B cell (primary cell): ENCODE data around the gene GRIP2.

Source experiments
- EZH2 ChIP-seq: IDR thresholded peaks from 2 replicates; pipeline ENCODE4 v1.6.1; 2012; ENCODE audit warnings: borderline replicate concordance, low read depth, mild to moderate bottlenecking, moderate library complexity, low read length; ENCODE audit not compliant: insufficient read depth, poor library complexity, severe bottlenecking
- TF ChIP-seq, protein P1 (sequence below): fragments of 200-600 bp; IDR thresholded peaks from one replicate; pipeline ENCODE4 v1.8.0; 2022; ENCODE audit warnings: antibody characterized with exemption, mild to moderate bottlenecking

DNA sequence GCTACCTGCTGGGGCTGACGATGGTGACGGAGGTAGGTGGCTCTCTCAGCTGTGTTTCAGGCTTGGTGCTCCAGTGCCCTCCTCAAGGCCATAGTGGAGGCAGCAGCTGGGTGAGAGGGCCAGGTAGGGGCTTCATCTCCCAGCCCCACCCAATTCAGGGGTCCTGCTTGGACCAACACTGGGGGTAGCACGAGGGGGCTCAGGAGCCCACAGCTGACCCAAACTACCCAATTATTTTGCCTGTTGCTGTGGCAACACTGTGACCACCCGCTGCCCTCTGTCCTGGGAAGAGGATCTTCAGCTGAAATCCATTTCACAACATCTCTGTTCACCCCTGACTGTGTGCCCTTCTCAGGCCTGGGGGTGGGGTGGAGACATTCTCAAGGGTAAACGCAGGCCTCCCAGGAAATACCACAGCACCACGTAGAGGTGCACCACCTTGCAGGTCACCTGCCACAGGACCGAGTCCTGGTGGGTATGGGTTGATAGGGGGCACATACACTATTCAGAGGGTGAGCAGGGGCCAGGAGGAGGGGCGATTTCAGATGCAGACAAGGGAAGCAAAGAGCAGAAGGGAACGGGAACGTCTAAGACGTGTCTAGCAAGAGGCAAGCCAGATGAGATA, 62.7 kb downstream of the GRIP2 start:
- TF ChIP-seq, protein P1, sequence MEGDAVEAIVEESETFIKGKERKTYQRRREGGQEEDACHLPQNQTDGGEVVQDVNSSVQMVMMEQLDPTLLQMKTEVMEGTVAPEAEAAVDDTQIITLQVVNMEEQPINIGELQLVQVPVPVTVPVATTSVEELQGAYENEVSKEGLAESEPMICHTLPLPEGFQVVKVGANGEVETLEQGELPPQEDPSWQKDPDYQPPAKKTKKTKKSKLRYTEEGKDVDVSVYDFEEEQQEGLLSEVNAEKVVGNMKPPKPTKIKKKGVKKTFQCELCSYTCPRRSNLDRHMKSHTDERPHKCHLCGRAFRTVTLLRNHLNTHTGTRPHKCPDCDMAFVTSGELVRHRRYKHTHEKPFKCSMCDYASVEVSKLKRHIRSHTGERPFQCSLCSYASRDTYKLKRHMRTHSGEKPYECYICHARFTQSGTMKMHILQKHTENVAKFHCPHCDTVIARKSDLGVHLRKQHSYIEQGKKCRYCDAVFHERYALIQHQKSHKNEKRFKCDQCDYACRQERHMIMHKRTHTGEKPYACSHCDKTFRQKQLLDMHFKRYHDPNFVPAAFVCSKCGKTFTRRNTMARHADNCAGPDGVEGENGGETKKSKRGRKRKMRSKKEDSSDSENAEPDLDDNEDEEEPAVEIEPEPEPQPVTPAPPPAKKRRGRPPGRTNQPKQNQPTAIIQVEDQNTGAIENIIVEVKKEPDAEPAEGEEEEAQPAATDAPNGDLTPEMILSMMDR, result no peak
- TF ChIP-seq EZH2, result no peak
